Glutamatergic neuron (in vitro differentiated cells): ENCODE results near the gene KCNK10. TPM values are rescaled to one million over a fixed set of nuclear protein-coding genes. Genes with fewer than 3 reads are reported as not detected.

Experiments used
- DNase-seq: peaks from one replicate; pipeline ENCODE4 v3.0.0; 2022
- H3K27ac Mint-ChIP-seq: one replicate; pipeline ENCODE4 v1.8.0; 2020; ENCODE audit warnings: mild to moderate bottlenecking, mixed read lengths, inconsistent platforms; ENCODE audit not compliant: unreplicated experiment
- H3K27me3 Mint-ChIP-seq: one replicate; pipeline ENCODE4 v1.8.0; 2020; ENCODE audit warnings: mild to moderate bottlenecking, moderate library complexity, mixed read lengths, inconsistent platforms; ENCODE audit not compliant: unreplicated experiment
- H3K36me3 Mint-ChIP-seq: one replicate; pipeline ENCODE4 v1.8.0; 2020; ENCODE audit warnings: mild to moderate bottlenecking, mixed read lengths, inconsistent platforms; ENCODE audit not compliant: unreplicated experiment
- H3K4me1 Mint-ChIP-seq: one replicate; pipeline ENCODE4 v1.8.0; 2020; ENCODE audit warnings: mild to moderate bottlenecking, low read depth, mixed read lengths, inconsistent platforms; ENCODE audit not compliant: unreplicated experiment
- H3K4me3 Mint-ChIP-seq: one replicate; pipeline ENCODE4 v1.8.0; 2020; ENCODE audit warnings: mild to moderate bottlenecking, mixed read lengths, inconsistent platforms; ENCODE audit not compliant: unreplicated experiment
- H3K9me3 Mint-ChIP-seq: one replicate; pipeline ENCODE4 v1.8.0; 2020; ENCODE audit warnings: mild to moderate bottlenecking, moderate library complexity, mixed read lengths, inconsistent platforms; ENCODE audit not compliant: unreplicated experiment
- total RNA-seq: library from RNA; stranded (reverse); fragmentation: NEBNext Ultra II Directional; extraction: Animal tissue kit (Norgen Biotek cat#: 25700); gene quantifications from one replicate; pipeline ENCODE4 v1.2.1, GENCODE V29; 2021; ENCODE audit not compliant: unreplicated experiment
- TF ChIP-seq, protein P1 (sequence below): fragments of 200-600 bp; sonication (generic); IDR thresholded peaks from one replicate; pipeline ENCODE4 v1.5.0; 2021; ENCODE audit not compliant: partially characterized antibody, unreplicated experiment

KCNK10 gene
- total RNA-seq, 1 donor from 2014 or later: 2.8 TPM

DNA sequence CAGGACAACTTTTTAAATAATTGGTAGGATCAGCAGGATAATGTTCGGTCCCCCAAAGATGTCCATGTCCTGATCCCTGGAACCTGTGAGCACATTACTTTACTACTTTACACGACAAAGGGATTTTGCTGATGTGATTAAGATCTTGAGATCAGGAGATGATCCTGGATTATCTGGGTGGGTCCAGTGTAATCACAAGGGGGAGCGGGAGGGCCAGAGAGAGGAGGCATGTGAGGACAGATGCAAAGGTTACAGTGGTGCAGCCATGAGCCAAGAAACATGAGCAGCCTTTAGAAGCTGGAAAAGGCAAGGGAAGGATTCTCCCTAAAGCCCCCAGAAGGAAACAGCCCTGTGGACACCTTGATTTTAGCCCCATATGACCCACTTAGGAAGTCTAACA is 33.1 kb downstream of the KCNK10 start:
- no peak for DNase-seq
- Mint-ChIP-seq H3K9me3 (no peaks in the 10 kb centered on the region), H3K4me3 (no peak overlapping the region), H3K4me1 (no peaks in the 10 kb centered on the region), H3K27me3 (no peaks in the 10 kb centered on the region), H3K27ac (no peak overlapping the region), H3K36me3 (no peaks in the 10 kb centered on the region)
- TF ChIP-seq, protein P1, sequence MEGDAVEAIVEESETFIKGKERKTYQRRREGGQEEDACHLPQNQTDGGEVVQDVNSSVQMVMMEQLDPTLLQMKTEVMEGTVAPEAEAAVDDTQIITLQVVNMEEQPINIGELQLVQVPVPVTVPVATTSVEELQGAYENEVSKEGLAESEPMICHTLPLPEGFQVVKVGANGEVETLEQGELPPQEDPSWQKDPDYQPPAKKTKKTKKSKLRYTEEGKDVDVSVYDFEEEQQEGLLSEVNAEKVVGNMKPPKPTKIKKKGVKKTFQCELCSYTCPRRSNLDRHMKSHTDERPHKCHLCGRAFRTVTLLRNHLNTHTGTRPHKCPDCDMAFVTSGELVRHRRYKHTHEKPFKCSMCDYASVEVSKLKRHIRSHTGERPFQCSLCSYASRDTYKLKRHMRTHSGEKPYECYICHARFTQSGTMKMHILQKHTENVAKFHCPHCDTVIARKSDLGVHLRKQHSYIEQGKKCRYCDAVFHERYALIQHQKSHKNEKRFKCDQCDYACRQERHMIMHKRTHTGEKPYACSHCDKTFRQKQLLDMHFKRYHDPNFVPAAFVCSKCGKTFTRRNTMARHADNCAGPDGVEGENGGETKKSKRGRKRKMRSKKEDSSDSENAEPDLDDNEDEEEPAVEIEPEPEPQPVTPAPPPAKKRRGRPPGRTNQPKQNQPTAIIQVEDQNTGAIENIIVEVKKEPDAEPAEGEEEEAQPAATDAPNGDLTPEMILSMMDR: no peak

DNA sequence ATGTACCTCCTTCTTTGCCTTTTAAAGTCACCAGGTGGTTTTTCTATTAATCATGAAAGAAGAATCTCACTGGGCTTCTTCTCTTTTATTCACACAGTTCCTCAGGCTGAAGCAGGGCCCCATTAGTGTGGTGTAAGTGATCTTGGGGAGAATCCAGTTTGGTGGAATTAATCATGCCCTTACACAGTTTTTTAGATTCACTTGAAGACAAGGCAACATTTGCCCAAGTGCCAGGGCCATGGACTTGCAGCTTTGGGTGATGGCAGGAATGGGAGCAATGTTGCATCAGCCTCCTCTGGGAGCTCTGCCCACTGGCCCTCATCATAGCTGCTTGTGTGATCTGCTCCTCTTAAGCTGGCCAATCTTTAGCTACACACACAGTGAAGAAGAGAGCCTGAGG is 33.8 kb downstream of the KCNK10 start:
- Mint-ChIP-seq H3K9me3 (no peaks in the 10 kb centered on the region), H3K27ac (no peak overlapping the region), H3K4me3 (no peak overlapping the region), H3K36me3 (no peaks in the 10 kb centered on the region), H3K27me3 (no peaks in the 10 kb centered on the region), H3K4me1 (no peaks in the 10 kb centered on the region)
- no peak for DNase-seq
- TF ChIP-seq, protein P1: no peak

DNA sequence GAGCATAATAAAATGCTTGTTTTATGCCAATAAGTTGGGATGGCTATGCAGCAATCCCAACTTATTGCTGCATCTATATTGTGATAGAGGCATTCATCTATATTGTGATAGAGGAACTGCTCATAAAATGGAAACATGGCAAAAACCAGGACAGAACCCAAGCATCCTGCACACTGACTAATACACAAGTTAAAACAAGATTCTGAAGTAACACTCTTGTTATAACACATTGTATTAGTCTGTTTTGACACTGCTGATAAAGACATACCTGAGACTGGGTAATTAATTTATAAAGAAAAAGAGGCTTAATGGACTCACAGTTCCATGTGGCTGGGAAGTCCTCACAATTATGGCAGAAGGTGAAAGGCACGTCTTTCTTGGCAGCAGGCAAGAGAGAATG is 36.8 kb downstream of the KCNK10 start:
- Mint-ChIP-seq H3K27ac (no peak overlapping the region), H3K4me1 (no peaks in the 10 kb centered on the region), H3K4me3 (no peak overlapping the region), H3K27me3 (no peaks in the 10 kb centered on the region), H3K9me3 (no peaks in the 10 kb centered on the region), H3K36me3 (no peaks in the 10 kb centered on the region)
- TF ChIP-seq, protein P1: no peak
- DNase-seq: no peak

DNA sequence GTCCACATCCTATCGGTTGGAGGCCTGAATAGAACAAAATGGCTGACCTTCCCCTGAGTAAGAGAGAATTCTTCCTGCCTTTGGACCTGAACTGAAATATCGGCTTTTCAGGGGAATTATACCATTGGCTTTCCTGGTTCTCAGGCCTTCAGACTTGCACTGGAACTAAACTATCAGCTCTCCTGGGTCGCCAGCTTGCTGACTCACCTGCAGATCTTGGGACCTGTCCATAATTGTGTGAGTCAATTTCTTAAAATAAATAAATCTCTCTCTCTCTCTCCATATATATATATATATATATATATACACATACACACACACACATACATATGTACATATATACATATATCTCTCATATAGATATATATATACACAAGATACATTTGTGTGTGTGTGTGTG is 41.6 kb downstream of the KCNK10 start:
- H3K9me3 Mint-ChIP-seq: peaks cover 2% of the 10 kb centered on the region
- TF ChIP-seq, protein P1: no peak
- H3K36me3 Mint-ChIP-seq: no peaks in the 10 kb centered on the region
- H3K4me3 Mint-ChIP-seq: no peak overlapping the region
- no peak overlapping the region for H3K27ac Mint-ChIP-seq
- no peaks in the 10 kb centered on the region for H3K27me3 Mint-ChIP-seq
- no peaks in the 10 kb centered on the region for H3K4me1 Mint-ChIP-seq
- no peak for DNase-seq

DNA sequence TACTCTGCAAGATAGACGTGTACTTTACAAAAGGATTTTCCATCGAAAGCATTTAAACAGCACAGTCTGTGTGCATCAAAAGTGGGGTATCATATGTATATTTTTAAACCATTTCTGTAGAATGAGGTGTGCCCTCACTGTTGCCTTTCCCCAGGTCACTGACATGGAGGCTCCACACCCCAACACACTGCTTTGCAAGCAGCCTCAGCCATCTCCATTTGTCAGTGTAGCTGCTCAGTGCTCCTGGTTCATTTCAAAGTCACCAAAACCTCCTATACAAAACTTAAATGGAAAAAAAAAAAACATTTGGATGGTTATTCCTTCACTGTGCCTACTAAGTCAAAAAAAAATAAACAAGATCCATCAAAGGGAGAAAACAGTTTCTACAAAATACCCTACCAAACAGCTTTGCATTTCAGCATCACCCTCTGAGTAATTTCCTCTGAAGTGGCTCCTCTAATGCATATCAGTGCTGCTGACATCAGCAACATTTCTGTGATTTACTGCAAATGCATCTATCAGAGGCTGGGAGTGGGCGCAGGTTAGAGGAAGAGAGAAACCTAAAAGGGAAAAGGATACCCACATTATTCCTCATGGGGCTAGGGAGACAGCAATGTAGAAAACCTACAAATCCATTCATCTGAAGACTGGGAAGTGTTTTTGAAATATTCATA is 46.0 kb downstream of the KCNK10 start:
- TF ChIP-seq, protein P1: no peak

More for the DNA sequence above, 46.0 kb downstream of the KCNK10 start:
- Mint-ChIP-seq H3K4me1 (peaks cover 5% of the 10 kb centered on the region), H3K27ac (no peak overlapping the region), H3K4me3 (no peak overlapping the region), H3K36me3 (no peaks in the 10 kb centered on the region), H3K9me3 (peaks cover 2% of the 10 kb centered on the region), H3K27me3 (no peaks in the 10 kb centered on the region)
- no peak for DNase-seq
